GM23248 (cell line): ENCODE results near the gene MIOS. TPM values are rescaled to one million over a fixed set of nuclear protein-coding genes. Genes with fewer than 3 reads are reported as not detected.

Experiments used
- DNase-seq: peaks from one replicate; pipeline ENCODE4 v3.0.0-alpha.2; 2015
- H2AFZ ChIP-seq: fragments of 200-600 bp; sonication (generic); 2 replicates; pipeline ENCODE4 v1.6.1; 2016; ENCODE audit warnings: antibody characterized with exemption
- H3F3A ChIP-seq: fragments of 200-600 bp; sonication (generic); 2 replicates; pipeline ENCODE4 v1.6.1; 2016; ENCODE audit warnings: mild to moderate bottlenecking, antibody characterized with exemption, mixed run types; ENCODE audit not compliant: insufficient read depth
- H3K27ac ChIP-seq: fragments of 200-600 bp; sonication (generic); 2 replicates; pipeline ENCODE4 v1.5.1; 2016; ENCODE audit warnings: mild to moderate bottlenecking
- H3K27me3 ChIP-seq: fragments of 200-600 bp; sonication (generic); replicated peaks from 2 replicates; pipeline ENCODE4 v1.6.1; 2016; ENCODE audit warnings: mild to moderate bottlenecking; ENCODE audit not compliant: insufficient read depth
- H3K36me3 ChIP-seq: fragments of 200-600 bp; sonication (generic); 2 replicates; pipeline ENCODE4 v1.6.1; 2016; ENCODE audit warnings: low read depth, mild to moderate bottlenecking
- H3K4me1 ChIP-seq: fragments of 200-600 bp; sonication (generic); 2 replicates; pipeline ENCODE4 v1.6.1; 2016; ENCODE audit warnings: mild to moderate bottlenecking; ENCODE audit not compliant: insufficient read depth
- H3K4me2 ChIP-seq: fragments of 200-600 bp; sonication (generic); one replicate; pipeline ENCODE4 v1.6.1; 2016; ENCODE audit warnings: mild to moderate bottlenecking; ENCODE audit not compliant: unreplicated experiment
- H3K4me3 ChIP-seq: fragments of 200-600 bp; sonication (generic); 2 replicates; pipeline ENCODE4 v1.5.1; 2016; ENCODE audit warnings: mild to moderate bottlenecking
- H3K79me2 ChIP-seq: fragments of 200-600 bp; sonication (generic); 2 replicates; pipeline ENCODE4 v1.6.1; 2016; ENCODE audit warnings: mild to moderate bottlenecking; ENCODE audit not compliant: insufficient read depth
- H3K9ac ChIP-seq: fragments of 200-600 bp; sonication (generic); 2 replicates; pipeline ENCODE4 v1.6.1; 2016; ENCODE audit warnings: mild to moderate bottlenecking
- H3K9me2 ChIP-seq: fragments of 200-600 bp; sonication (generic); 2 replicates; pipeline ENCODE4 v1.6.1; 2016; ENCODE audit warnings: mixed run types, mild to moderate bottlenecking, moderate library complexity; ENCODE audit not compliant: insufficient read depth
- H3K9me3 ChIP-seq: fragments of 200-600 bp; sonication (generic); one replicate; pipeline ENCODE4 v1.6.1; 2017; ENCODE audit warnings: low read depth
- H4K20me1 ChIP-seq: fragments of 200-600 bp; sonication (generic); 2 replicates; pipeline ENCODE4 v1.6.0; 2016; ENCODE audit not compliant: insufficient read depth
- EZH2 ChIP-seq: fragments of 200-600 bp; sonication (generic); IDR thresholded peaks from 2 replicates; pipeline ENCODE4 v1.6.1; 2018; ENCODE audit warnings: antibody characterized with exemption, mild to moderate bottlenecking; ENCODE audit not compliant: insufficient read depth, poor library complexity, severe bottlenecking
- EZH2phosphoT487 ChIP-seq: fragments of 200-600 bp; sonication (generic); IDR thresholded peaks from 2 replicates; pipeline ENCODE4 v1.6.1; 2018; ENCODE audit warnings: antibody characterized with exemption, moderate library complexity, mild to moderate bottlenecking, low read depth; ENCODE audit not compliant: insufficient read depth
- WGBS, 2 experiments: methylation state at CpG; one replicate each; pipeline ENCODE4 v1.1.6; 2015 to 2017; ENCODE audit warnings: low lambda C conversion rate in 2 of 2, low coverage in 1 of 2; ENCODE audit errors: missing lambda C conversion rate in 2 of 2; 5-methylcytosine and 5-hydroxymethylcytosine counted together
- in situ Hi-C: fragments of 300-500 bp; cut with MboI; formaldehyde crosslinking; loops from 2 replicates; pipeline ENCODE4 v1.15.0; 2020
- polyA plus RNA-seq: library from polyadenylated mRNA; unstranded; fragments of >200 nt; fragmentation: Nextera tagmentation; extraction: Ambion mirVana; gene quantifications from 2 replicates; pipeline ENCODE4 v1.2.1, GENCODE V29; 2016
- total RNA-seq: library from RNA; depleted of rRNA; stranded (reverse); fragments of >200 nt; shearing (Covaris generic); gene quantifications from 2 replicates; pipeline ENCODE4 v1.2.3, GENCODE V29; 2014

MIOS gene
- total and polyA plus RNA-seq, 2 experiments from 2014 or later: 13.3 to 29.7 TPM

DNA sequence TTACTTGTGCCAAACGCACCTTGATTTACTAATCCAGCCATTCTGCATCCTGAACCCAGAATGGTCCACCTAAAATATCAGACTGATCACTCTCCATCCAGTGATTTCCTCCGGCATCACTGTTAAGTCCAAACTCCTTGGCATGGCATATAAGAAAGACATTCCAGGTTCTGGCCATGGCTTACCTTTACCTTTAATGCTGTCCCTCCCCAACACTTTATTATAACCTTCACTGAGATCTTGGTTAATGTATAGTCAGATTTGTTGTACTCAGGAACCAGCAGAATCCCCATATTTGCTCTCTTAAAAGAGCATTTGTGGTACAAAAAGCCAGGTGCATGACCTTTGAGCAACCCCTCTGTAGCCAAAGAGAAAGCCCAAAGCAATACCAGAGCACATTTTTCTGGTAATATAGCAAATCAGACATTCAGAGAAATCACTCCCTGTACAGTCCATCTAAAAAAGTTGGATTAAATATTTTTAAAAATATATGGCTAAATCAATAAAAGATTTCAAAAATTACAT lies 84.1 kb downstream of the MIOS start:
- in situ Hi-C loops: no loop called here
- no peaks in the 10 kb centered on the region for H3K36me3 ChIP-seq
- TF ChIP-seq EZH2 (no peak), EZH2phosphoT487 (no peak)
- no peak overlapping the region for H3K4me2 ChIP-seq
- no peak for DNase-seq
- no peak overlapping the region for H2AFZ ChIP-seq
- H3K27ac ChIP-seq: no peak overlapping the region
- H3K4me1 ChIP-seq: no peaks in the 10 kb centered on the region
- no peaks in the 10 kb centered on the region; the same call in 1 of the 2 replicates for H3F3A ChIP-seq
- H3K27me3 ChIP-seq: no peaks in the 10 kb centered on the region
- WGBS, 2 experiments: 94 to 96% methylated on average over 2 of the region's 2 CpGs
- H3K9me2 ChIP-seq: no peaks in the 10 kb centered on the region
- H4K20me1 ChIP-seq: no peaks in the 10 kb centered on the region
- H3K9ac ChIP-seq: no peak overlapping the region
- peaks cover 28% of the 10 kb centered on the region for H3K79me2 ChIP-seq
- H3K4me3 ChIP-seq: no peak overlapping the region
- no peaks in the 10 kb centered on the region for H3K9me3 ChIP-seq

DNA sequence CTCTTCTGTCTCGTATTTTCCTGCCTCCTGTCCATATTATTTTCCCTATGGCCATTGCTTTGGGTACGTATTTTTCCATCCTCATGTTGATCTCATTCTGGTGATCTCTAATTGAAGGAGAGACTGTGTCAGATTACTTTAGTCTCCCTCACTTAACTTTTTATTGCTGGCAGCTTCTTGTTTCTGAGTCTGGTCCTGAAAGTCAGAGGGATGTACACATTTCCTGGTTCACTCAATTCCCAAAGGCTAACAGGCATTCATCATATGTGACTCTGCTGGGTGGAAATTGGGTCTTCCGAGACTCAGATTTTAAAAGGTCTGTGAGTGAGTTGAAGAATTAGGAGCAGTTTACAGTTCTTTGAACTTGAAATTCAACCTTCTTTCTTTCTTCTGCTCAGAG lies 84.8 kb downstream of the MIOS start:
- no peaks in the 10 kb centered on the region; the same call in 1 of the 2 replicates for H3F3A ChIP-seq
- H3K9ac ChIP-seq: no peak overlapping the region
- TF ChIP-seq EZH2phosphoT487 (no peak), EZH2 (no peak)
- WGBS, 2 experiments: 59 to 62% methylated on average over 3 of the region's 3 CpGs
- in situ Hi-C loops: no loop called here
- H3K4me2 ChIP-seq: no peak overlapping the region
- H3K27ac ChIP-seq: no peak overlapping the region
- H3K4me3 ChIP-seq: no peak overlapping the region
- DNase-seq: no peak
- no peak overlapping the region for H2AFZ ChIP-seq
- no peaks in the 10 kb centered on the region for H3K4me1 ChIP-seq
- H3K79me2 ChIP-seq: peaks cover 26% of the 10 kb centered on the region
- H3K36me3 ChIP-seq: no peaks in the 10 kb centered on the region
- no peaks in the 10 kb centered on the region for H4K20me1 ChIP-seq
- no peaks in the 10 kb centered on the region for H3K27me3 ChIP-seq
- no peaks in the 10 kb centered on the region for H3K9me3 ChIP-seq
- H3K9me2 ChIP-seq: no peaks in the 10 kb centered on the region

DNA sequence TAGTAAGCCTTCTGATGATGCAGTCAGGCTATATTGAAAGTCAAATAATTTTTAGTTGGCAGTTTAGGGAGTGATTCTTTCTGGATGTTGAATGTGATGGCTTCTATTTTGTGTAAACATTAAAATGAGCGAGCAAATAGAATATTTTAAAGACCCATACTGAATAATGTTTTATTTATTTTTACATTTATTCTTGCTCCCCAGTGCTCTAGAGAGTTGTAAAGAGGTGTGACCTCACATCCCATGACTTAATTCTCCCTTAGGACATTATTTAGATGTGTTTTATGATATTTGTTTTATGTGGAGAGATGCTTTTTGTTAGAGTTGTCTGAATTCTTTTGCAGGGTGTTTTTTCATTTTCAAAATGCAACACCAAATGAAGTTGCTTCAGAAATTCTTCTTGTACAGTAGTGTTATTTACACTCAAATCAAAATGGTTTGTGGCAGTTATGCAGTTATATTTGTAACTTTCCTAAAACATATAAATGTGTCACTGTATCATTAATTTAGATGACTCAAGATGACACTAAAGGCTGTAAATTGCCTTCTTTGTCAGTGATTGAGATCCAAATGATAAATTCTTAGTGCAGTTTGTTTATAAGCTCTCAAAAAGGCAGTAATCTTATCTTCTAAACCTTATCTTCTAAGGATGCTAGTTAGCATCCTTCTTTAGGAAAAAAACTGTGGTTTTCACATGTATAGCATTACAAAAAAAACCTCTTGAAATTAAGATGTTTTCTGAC lies 86.3 kb downstream of the MIOS start:
- Histone ChIP-seq H3K4me3 (no peak overlapping the region), H3K4me2 (no peak overlapping the region), H3F3A (no peaks in the 10 kb centered on the region; the same call in 1 of the 2 replicates), H3K9me3 (no peaks in the 10 kb centered on the region), H3K79me2 (peaks cover 11% of the 10 kb centered on the region), H3K9me2 (no peaks in the 10 kb centered on the region), H3K9ac (no peak overlapping the region), H3K27ac (no peak overlapping the region), H4K20me1 (no peaks in the 10 kb centered on the region), H3K27me3 (no peaks in the 10 kb centered on the region), H3K36me3 (no peaks in the 10 kb centered on the region), H3K4me1 (no peaks in the 10 kb centered on the region), H2AFZ (no peak overlapping the region)
- in situ Hi-C loops: no loop called here
- WGBS, 2 experiments: 92 to 100% methylated on average over 1 of the region's 1 CpG
- TF ChIP-seq EZH2 (no peak), EZH2phosphoT487 (no peak)
- DNase-seq: no peak

DNA sequence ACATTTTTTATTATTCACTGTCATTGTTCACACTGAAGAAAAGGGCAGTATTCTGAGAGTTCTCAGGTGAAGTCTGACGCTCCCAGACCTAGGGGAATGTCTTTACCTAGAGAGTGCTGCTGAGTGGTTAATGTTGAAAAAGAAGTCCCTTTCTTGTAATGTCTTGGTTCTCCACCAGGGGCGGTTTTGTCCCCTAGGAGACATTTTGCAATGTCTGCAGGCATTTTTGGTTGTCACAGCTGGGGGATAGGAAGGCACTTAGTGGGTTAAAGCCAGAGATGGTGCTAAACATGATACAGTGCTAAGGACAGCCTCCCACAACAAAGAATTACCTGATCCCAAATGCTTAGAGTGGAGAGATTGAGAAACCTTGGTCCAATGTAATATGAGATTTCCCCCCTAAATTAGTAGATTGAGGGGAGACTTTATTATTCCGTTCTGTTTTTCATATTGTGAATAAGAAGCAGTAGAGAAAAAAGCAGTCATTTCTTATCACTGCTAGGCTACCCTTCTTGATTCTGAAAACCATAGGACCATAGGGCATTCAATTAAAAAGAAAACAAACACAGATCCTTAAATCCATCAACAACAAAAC lies 87.0 kb downstream of the MIOS start:
- Histone ChIP-seq H3K4me1 (no peaks in the 10 kb centered on the region), H3K27ac (no peak overlapping the region), H3K9me2 (no peaks in the 10 kb centered on the region), H3K79me2 (peaks cover 6% of the 10 kb centered on the region; the same call in 1 of the 2 replicates), H3F3A (no peaks in the 10 kb centered on the region; the same call in 1 of the 2 replicates), H3K27me3 (no peaks in the 10 kb centered on the region), H2AFZ (no peak overlapping the region), H3K9ac (no peak overlapping the region), H3K36me3 (no peaks in the 10 kb centered on the region), H3K4me2 (no peak overlapping the region), H3K4me3 (no peak overlapping the region), H3K9me3 (no peaks in the 10 kb centered on the region), H4K20me1 (no peaks in the 10 kb centered on the region)
- WGBS, 2 experiments: 49 to 50% methylated on average over 3 of the region's 3 CpGs
- no peak for TF ChIP-seq EZH2
- TF ChIP-seq EZH2phosphoT487: no peak
- DNase-seq: peak; percentile 23
- in situ Hi-C loops: no loop called here
